IMR-90 (cell line): ENCODE measurements around the gene SOBP. TPM values are rescaled to one million over a fixed set of nuclear protein-coding genes. Genes with fewer than 3 reads are reported as not detected.

Experiments used
- CEBPB ChIP-seq: IDR thresholded peaks from 2 replicates; pipeline ENCODE4 v1.6.1; 2012; ENCODE audit warnings: low read depth, low read length, improper control_type of control experiment
- CHD1 ChIP-seq: IDR thresholded peaks from 2 replicates; pipeline ENCODE4 v1.6.1; 2012; ENCODE audit warnings: low read depth, low read length, improper control_type of control experiment
- FOS ChIP-seq: fragments of 150-350 bp; IDR thresholded peaks from 2 replicates; pipeline ENCODE4 v1.6.1; 2016; ENCODE audit warnings: low read depth, low read length
- polyA plus RNA-seq, 3 experiments: library from polyadenylated mRNA; depleted of rRNA; stranded (reverse); fragments of >200 nt; gene quantifications; 2 replicates each; pipeline ENCODE4 v1.2.3, GENCODE V29; 2012; ENCODE audit warnings: low replicate concordance in 1 of 3
- total RNA-seq: library from RNA; depleted of rRNA; stranded (reverse); fragments of >200 nt; gene quantifications from 2 replicates; pipeline ENCODE4 v1.2.3, GENCODE V29; 2012

Gene SOBP
- total and polyA plus RNA-seq, 2 of the 4 experiments (the other 2 are of a cell fraction): 0.60 to 0.72 TPM

DNA sequence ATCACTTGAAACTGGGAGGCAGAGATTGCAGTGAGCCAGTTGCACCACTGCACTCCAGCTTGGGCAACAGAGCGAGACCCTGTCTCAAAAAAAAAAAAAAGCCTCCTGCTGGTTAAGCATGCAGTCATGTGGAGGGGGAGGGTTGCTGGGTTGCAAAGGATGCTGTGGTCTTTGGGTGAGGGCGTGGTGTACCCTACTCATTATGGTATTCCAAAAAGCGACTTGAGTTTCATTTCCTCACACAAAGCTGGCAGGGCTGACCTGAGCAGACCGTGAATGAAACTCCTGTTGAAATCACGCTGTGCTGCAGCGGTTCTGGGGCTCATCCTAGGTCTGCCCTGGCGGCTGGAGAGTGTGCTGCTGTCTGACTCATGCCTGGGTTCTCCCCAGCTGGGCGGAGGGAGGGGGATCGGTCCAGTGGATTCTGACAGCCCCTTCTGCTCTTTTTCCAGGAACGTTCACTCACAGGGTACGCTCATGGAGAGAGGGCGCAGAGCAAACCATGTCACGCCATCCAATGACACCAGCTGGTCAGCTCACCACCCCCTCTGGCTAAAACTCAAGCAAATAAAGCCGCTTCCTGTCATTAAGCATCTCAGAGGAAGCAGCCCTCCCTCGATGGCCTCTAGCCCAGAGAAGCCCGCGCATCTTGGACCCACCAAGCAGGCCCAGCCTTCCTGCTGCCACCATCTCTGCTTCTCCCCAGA, 168.0 kb downstream of the SOBP start (continued):
- peak; percentile 64; the same call in 1 of the 2 replicates for TF ChIP-seq FOS
- TF ChIP-seq CEBPB: no peak
- TF ChIP-seq CHD1: no peak
